Measurements from ENCODE around the gene CAMTA1. TPM values are rescaled to one million over a fixed set of nuclear protein-coding genes. Genes with fewer than 3 reads are reported as not detected.

Gene CAMTA1
- total and polyA plus RNA-seq, 4 donors: 18.0 to 93.5 (median 35.8) TPM

- H3K9ac ChIP-seq (ENCODE audit: low read depth in 1 of 2, low read length in 2 of 2): no peak overlapping the region
- H3K27me3 ChIP-seq (ENCODE audit: control insufficient read depth in 4 of 4, insufficient read depth in 4 of 4, low read length in 3 of 4): no peaks in the 10 kb centered on the region
- TF ChIP-seq NR2F2 (IDR thresholded peaks at IDR 0.05) (no peak), TAF1 (conservative IDR thresholded peaks at IDR 0.05) (no peak), RXRA (IDR thresholded peaks at IDR 0.05) (no peak), FOXA2 (IDR thresholded peaks at IDR 0.05) (no peak), YY1 (IDR thresholded peaks at IDR 0.05) (no peak), GABPA (IDR thresholded peaks at IDR 0.05 in 1 of 2, conservative IDR thresholded peaks at IDR 0.05 in 1 of 2) (no peak), REST (IDR thresholded peaks at IDR 0.05) (no peak), CTCF (IDR thresholded peaks at IDR 0.05; ENCODE audit: low read depth, low read length, missing input control) (no peak)
- H3K9me3 ChIP-seq (ENCODE audit: control insufficient read depth in 4 of 4, low read length in 3 of 4): no peaks in the 10 kb centered on the region
- H3K4me3 ChIP-seq (ENCODE audit: low read depth in 1 of 3, low read length in 3 of 3): no peak overlapping the region
- DNase-seq (ENCODE audit: low spot score): no peak
- H3K36me3 ChIP-seq (ENCODE audit: control insufficient read depth in 4 of 4, insufficient read depth in 3 of 4, low read depth in 1 of 4, low read length in 3 of 4): no peaks in the 10 kb centered on the region
- 79% methylated on average over 22 of the region's 22 CpGs for WGBS
- no peaks in the 10 kb centered on the region for H3K4me1 ChIP-seq (ENCODE audit: control insufficient read depth in 4 of 4, insufficient read depth in 4 of 4, low read length in 3 of 4)
- H3K27ac ChIP-seq (ENCODE audit: low read depth in 1 of 2, low read length in 2 of 2): no peak overlapping the region
Observed at GRCh38 chr1:7717748-7718368, 932.6 kb downstream of the CAMTA1 start.

- Histone ChIP-seq H3K9ac (ENCODE audit: low read depth in 1 of 2, low read length in 2 of 2) (no peak overlapping the region), H3K4me1 (ENCODE audit: control insufficient read depth in 4 of 4, insufficient read depth in 4 of 4, low read length in 3 of 4) (no peaks in the 10 kb centered on the region), H3K36me3 (ENCODE audit: control insufficient read depth in 4 of 4, insufficient read depth in 3 of 4, low read depth in 1 of 4, low read length in 3 of 4) (no peaks in the 10 kb centered on the region), H3K4me3 (ENCODE audit: low read depth in 1 of 3, low read length in 3 of 3) (no peak overlapping the region), H3K27ac (ENCODE audit: low read depth in 1 of 2, low read length in 2 of 2) (no peak overlapping the region), H3K9me3 (ENCODE audit: control insufficient read depth in 4 of 4, low read length in 3 of 4) (no peaks in the 10 kb centered on the region), H3K27me3 (ENCODE audit: control insufficient read depth in 4 of 4, insufficient read depth in 4 of 4, low read length in 3 of 4) (no peaks in the 10 kb centered on the region)
- TF ChIP-seq JUND (IDR thresholded peaks at IDR 0.05) (no peak), GABPA (IDR thresholded peaks at IDR 0.05 in 1 of 2, conservative IDR thresholded peaks at IDR 0.05 in 1 of 2) (no peak), TAF1 (conservative IDR thresholded peaks at IDR 0.05) (no peak), HNF4G (IDR thresholded peaks at IDR 0.05) (no peak), ATF3 (IDR thresholded peaks at IDR 0.05) (no peak), HNF4A (conservative IDR thresholded peaks at IDR 0.05) (no peak), RXRA (IDR thresholded peaks at IDR 0.05) (no peak), YY1 (IDR thresholded peaks at IDR 0.05) (no peak), FOXA2 (IDR thresholded peaks at IDR 0.05) (no peak), FOXA1 (IDR thresholded peaks at IDR 0.05) (no peak)
- 82% methylated on average over 8 of the region's 8 CpGs for WGBS
- no peak for DNase-seq (ENCODE audit: low spot score)
Observed at GRCh38 chr1:7719468-7720094, 934.3 kb downstream of the CAMTA1 start.

All from liver (tissue), 9 donors.